Activated CD4-positive, alpha-beta T cell treated with anti-CD3 and anti-CD28 coated beads, Interleukin-2, amount 10 ng/mL, durations not matched to agents 7 days and 5 days (primary cell): ENCODE results near the gene TTC33. TPM values are rescaled to one million over a fixed set of nuclear protein-coding genes. Genes with fewer than 3 reads are reported as not detected.

ENCODE experiments used
- CTCF ChIA-PET: fragments of 350-600 bp; sonication (Branson Sonifier 250); formaldehyde crosslinking; loops from one replicate; lab custom pipeline; 2021; ENCODE audit warnings: antibody characterized with exemption; lab: Charles Lee
- POLR2A ChIA-PET: fragments of 350-600 bp; sonication (Branson Sonifier 250); formaldehyde crosslinking; loops from one replicate; lab custom pipeline; 2021; ENCODE audit warnings: antibody characterized with exemption; lab: Charles Lee
- DNase-seq: peaks from one replicate; pipeline ENCODE4 v3.0.0-alpha.2; 2020
- H3K27ac Mint-ChIP-seq: one replicate; pipeline ENCODE4 v1.8.0; 2021; ENCODE audit warnings: mild to moderate bottlenecking, moderate library complexity, mixed read lengths
- H3K27me3 Mint-ChIP-seq: one replicate; pipeline ENCODE4 v1.8.0; 2021; ENCODE audit warnings: mixed read lengths
- H3K36me3 Mint-ChIP-seq: one replicate; pipeline ENCODE4 v1.8.0; 2021; ENCODE audit warnings: low read depth, mixed read lengths
- H3K4me1 Mint-ChIP-seq: one replicate; pipeline ENCODE4 v1.8.0; 2021; ENCODE audit warnings: mixed read lengths
- H3K4me3 Mint-ChIP-seq: one replicate; pipeline ENCODE4 v1.8.0; 2021; ENCODE audit warnings: mild to moderate bottlenecking, moderate library complexity, mixed read lengths
- H3K9me3 Mint-ChIP-seq: one replicate; pipeline ENCODE4 v1.8.0; 2021; ENCODE audit warnings: mixed read lengths
- total RNA-seq, 2 experiments: library from RNA; stranded (reverse); gene quantifications; one replicate each; pipeline ENCODE4 v1.2.3, GENCODE V29; 2021

The TTC33 gene
- total RNA-seq, 2 experiments from 2014 or later = 16.2 to 16.8 TPM

DNA sequence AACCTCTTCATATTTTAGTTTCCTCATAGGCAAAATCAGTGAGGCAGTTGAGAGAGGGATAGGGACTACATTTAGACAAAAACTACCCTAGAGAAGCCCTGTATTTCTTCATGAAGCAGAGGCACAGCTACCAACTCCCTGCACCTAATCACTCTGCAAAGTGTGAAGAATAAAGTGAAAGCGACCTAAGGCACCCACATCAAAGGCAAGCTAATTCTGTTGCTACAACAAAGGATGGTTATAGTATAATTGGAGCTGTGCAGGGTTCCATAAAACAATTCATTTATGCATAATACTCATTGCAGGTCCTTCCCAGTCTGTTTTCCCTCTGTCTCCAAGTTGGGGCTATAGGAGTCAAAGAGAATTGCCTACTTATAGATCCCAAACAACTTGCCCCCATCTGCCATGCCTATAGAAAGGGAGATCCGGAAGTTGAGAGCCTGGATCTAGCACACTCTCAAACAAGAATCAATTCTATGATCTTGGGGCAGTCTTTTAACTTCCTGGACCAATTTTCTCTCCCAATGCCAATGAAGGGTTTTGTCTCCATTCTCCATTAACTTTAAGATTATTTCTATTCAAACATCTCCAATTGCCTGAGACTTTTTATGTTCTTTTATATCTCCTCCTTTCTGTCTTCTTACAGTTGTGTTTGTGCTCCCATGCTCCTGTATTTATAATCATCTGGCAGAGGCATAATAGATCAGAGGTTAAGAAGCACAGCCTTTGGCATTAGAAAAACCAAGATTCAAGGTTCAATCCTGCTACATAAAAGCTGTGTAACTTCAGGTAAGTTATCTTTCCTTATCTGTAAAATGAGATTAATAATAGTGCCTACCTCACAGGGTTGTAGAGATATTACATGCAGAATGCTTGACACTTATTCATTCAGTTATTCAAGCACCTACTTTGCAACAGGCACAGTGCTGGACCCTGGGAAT, 132.0 kb downstream of the TTC33 start:
- Mint-ChIP-seq H3K9me3 (peaks cover 15% of the 10 kb centered on the region), H3K27me3 (no peaks in the 10 kb centered on the region), H3K4me3 (no peak overlapping the region), H3K4me1 (peaks cover 29% of the 10 kb centered on the region), H3K36me3 (peaks cover 15% of the 10 kb centered on the region), H3K27ac (peak overlapping the region; percentile 60)
- DNase-seq = peak; percentile 68
- POLR2A ChIA-PET = no interaction called here
- CTCF ChIA-PET = no interaction called here

DNA sequence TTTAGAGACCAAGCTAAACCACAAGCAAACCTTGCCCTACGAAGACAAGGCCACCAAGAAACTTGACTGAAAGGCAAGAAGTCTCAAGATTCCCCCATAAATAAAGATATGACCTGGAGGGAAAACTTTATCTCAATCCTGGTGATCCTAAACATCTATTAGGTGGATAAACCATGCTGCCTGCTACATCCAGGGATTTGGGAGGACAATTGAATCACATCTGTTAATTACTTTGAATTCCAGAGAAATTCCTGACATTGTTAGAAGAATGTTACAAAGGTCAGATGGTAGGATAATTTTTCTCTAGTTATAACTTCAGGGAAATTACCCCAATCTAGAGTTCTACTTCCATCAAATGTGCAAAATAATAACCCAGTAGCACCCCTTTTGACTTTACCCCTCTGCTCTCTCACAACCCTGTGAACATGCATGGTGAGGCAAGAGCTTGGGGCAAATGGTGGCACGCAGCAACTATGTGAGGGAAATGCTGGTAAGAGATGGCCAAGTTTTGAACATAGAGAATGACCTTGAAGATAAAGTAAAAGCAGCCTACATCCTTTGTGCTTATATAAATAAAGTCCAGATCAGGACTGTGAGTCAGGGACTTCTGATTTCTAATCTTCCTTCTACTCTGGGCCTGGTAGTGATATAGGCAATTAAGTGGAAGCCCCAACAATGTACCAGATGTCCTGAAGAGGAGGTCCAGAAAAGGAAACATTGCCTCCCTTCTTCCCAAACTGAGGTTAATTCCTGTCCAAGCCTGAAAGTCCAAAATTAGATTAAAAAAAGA, 133.1 kb downstream of the TTC33 start:
- Mint-ChIP-seq H3K27ac (no peak overlapping the region), H3K4me3 (no peak overlapping the region), H3K27me3 (no peaks in the 10 kb centered on the region), H3K9me3 (peaks cover 14% of the 10 kb centered on the region), H3K4me1 (peaks cover 29% of the 10 kb centered on the region), H3K36me3 (peaks cover 15% of the 10 kb centered on the region)
- POLR2A ChIA-PET = no interaction called here
- CTCF ChIA-PET = interaction anchor here (0.8 kb wide), 1 partner anchor 15 kb away, joined by 3 read pairs; no protein-coding TSS in a partner anchor
- DNase-seq = no peak

DNA sequence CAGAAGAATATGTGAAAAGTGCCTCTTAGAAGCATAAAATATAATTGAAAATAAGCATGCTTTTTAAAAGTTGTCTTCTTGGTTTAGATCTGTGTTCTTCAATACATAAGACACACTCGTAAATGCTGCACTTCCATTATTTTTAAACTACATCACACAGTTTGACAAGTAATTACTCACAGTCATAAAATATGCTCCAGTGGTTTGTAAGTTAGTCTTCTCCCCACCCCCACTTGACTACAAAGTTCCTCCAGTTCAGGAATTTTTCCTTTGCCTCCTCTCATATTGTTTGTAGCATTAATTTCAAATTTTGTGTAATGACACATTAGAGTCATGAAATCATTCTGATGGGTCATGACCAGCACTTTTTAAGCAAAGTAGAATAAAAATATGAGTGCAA, 136.3 kb downstream of the TTC33 start:
- H3K27me3 Mint-ChIP-seq = no peaks in the 10 kb centered on the region
- H3K9me3 Mint-ChIP-seq = peaks cover 3% of the 10 kb centered on the region
- H3K36me3 Mint-ChIP-seq = peaks cover 7% of the 10 kb centered on the region
- peaks cover 36% of the 10 kb centered on the region for H3K4me1 Mint-ChIP-seq
- ChIA-PET POLR2A (no interaction called here), CTCF (interaction anchor here (1.4 kb wide), 1 partner anchor 8 kb away, joined by 4 read pairs; no protein-coding TSS in a partner anchor)
- DNase-seq = no peak
- H3K27ac Mint-ChIP-seq = no peak overlapping the region
- no peak overlapping the region for H3K4me3 Mint-ChIP-seq

DNA sequence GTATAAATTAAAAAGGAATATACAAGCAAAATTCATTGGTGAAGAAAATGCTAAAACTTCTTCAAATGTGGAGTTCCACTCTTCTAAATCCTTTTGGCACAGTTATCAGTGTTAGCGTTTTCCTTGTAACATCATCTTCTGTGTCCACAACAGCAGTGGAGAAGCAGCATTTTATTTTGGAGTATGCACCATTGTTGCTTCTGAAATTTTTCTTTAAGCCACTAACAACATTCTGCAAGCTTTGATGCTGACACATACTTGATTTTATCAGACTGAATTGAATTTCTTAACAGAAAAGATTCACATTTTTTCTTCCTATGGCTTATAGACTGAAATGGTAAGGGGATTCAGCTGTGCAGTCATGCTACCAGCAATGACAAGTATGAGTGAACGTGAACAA, 136.8 kb downstream of the TTC33 start:
- ChIA-PET POLR2A (no interaction called here), CTCF (interaction anchor here (1.4 kb wide), 1 partner anchor 9 kb away, joined by 4 read pairs; no protein-coding TSS in a partner anchor)
- DNase-seq = no peak
- no peaks in the 10 kb centered on the region for H3K27me3 Mint-ChIP-seq
- no peak overlapping the region for H3K27ac Mint-ChIP-seq
- peaks cover 31% of the 10 kb centered on the region for H3K4me1 Mint-ChIP-seq
- no peak overlapping the region for H3K4me3 Mint-ChIP-seq
- H3K9me3 Mint-ChIP-seq = peaks cover 2% of the 10 kb centered on the region
- H3K36me3 Mint-ChIP-seq = peaks cover 7% of the 10 kb centered on the region

DNA sequence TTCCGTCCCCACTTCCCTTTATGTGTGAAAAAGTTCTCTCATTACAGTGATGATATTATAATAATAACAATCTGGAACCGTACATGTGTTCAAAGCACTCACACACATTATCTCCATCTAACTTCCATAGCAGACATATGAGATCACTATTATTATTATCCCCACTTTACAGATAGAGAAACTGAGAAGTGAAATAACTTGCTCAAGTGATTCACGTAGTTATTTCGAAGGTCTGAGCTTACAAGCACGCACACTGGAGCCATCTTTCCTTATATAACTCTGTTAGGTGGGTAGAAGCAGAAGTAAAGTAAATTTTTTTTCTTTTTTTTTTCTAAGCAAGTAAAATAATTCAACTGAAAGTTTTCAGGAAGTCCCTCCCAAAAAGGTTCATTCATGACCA, 139.0 kb downstream of the TTC33 start:
- Mint-ChIP-seq H3K9me3 (no peaks in the 10 kb centered on the region), H3K4me1 (peaks cover 12% of the 10 kb centered on the region), H3K36me3 (peaks cover 7% of the 10 kb centered on the region), H3K27ac (no peak overlapping the region), H3K4me3 (no peak overlapping the region), H3K27me3 (no peaks in the 10 kb centered on the region)
- DNase-seq = no peak
- ChIA-PET CTCF (no interaction called here), POLR2A (interaction anchor here (0.7 kb wide), 1 partner anchor 132 kb away, joined by 7 read pairs; no protein-coding TSS in a partner anchor)

DNA sequence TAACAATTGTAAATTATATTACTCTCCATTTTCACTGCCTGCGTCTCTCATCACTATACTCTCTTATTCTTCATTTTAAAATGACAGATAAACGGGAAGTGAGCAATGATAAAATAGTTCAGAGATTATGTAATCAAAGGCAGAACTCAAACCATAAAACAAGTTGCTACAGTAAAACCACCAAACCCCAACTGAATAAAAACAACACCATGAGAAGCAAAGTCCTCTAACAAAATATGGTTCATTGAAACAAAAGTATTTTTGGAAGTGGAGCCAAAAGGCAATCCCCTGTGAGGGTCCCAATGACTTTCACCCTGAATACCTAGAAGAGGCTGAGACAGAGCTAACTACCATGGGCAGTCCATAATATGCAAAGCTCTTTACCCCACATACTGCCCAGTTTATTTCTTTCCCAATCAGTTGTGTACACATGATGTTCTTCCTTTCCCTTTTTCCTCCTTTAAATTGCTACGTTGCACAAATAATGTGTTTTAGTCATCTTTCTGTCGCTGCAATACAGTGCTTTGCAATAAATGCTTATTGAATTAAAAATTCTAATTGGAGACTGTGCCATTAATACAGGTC, 140.1 kb downstream of the TTC33 start:
- DNase-seq = no peak
- Mint-ChIP-seq H3K36me3 (peaks cover 9% of the 10 kb centered on the region), H3K4me3 (no peak overlapping the region), H3K27ac (no peak overlapping the region), H3K27me3 (no peaks in the 10 kb centered on the region), H3K9me3 (peaks cover 2% of the 10 kb centered on the region), H3K4me1 (peaks cover 11% of the 10 kb centered on the region)
- POLR2A ChIA-PET = no interaction called here
- CTCF ChIA-PET = interaction anchor here (1.2 to 2.1 kb wide), 2 partner anchors 31 to 366 kb away, joined by 3 to 4 read pairs; no protein-coding TSS in a partner anchor

DNA sequence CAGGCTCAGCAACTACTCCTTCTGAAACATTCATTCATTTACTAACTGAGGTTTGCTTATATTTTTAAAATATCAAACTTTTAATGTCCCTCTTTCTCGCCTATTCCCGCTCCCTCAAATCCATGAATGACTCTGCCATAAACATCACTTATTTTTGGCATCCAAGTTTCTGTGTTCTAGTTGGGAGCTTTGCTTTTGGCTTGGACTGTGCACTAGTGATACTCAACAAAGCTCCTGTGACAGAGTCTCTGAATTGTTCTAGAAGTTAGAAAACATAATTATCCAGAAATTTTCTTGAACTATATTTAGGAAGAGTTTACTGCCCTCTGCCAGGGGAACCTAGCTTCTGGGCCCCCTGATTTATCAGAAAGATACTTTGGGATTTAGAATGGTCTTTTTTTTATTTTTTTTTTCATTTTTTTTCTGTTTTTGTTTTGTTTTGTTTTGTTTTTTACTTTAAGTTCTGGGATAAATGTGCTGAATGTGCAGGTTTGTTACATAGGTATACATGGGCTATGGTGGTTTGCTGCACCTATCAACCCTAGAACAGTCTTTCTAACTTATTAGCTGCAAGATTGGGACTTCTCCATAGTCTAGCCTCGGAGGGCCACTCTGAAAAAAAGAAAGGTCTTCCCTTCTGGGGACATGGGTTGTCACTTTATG, 140.7 kb downstream of the TTC33 start:
- Mint-ChIP-seq H3K9me3 (peaks cover 2% of the 10 kb centered on the region), H3K27ac (no peak overlapping the region), H3K27me3 (no peaks in the 10 kb centered on the region), H3K4me3 (no peak overlapping the region), H3K4me1 (peaks cover 11% of the 10 kb centered on the region), H3K36me3 (peaks cover 6% of the 10 kb centered on the region)
- CTCF ChIA-PET = interaction anchor here (0.6 to 2.1 kb wide), 3 partner anchors 31 to 530 kb away, joined by 3 to 4 read pairs (median 4); no protein-coding TSS in a partner anchor
- no peak for DNase-seq
- POLR2A ChIA-PET = no interaction called here

DNA sequence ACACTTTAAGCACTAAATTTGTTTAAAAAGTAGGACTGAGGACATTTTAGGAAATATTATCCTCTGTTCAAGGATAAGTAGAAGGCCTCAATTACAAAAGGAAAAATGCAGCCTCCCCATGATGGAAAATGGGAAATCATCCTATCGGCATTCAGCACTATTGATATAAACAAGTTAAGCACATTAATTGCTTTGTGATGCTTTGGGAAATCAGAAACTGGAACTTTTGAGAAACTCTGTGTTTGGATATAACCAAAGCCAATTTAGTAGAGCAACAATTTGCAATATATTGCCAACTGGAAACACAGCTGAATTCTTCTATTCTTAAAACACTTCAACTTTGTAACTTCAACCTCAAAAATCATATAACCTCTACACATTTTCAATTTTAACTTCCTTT, 141.3 kb downstream of the TTC33 start:
- no peak for DNase-seq
- POLR2A ChIA-PET = no interaction called here

DNA sequence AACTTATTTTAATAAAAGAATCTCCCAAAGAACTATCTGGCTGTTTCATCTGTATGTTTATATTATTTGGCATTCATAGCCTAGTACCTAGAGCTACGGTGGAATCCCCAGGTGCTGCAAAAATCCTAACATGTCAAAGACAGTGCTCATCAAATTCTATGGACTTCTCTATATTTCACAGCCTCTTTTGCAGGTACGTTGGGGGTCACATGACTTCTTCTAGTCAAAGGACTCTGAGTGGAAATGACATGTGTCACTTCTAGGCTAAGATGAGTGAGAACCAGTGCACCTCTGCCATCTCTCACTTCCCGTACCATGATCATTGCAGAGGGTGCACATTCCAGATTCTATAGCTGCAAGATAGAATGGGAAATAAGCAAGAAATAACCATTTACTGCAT, 148.6 kb downstream of the TTC33 start:
- Mint-ChIP-seq H3K27ac (no peak overlapping the region), H3K4me3 (no peak overlapping the region), H3K9me3 (peaks cover 2% of the 10 kb centered on the region), H3K36me3 (peaks cover 6% of the 10 kb centered on the region), H3K4me1 (peaks cover 16% of the 10 kb centered on the region), H3K27me3 (no peaks in the 10 kb centered on the region)
- no peak for DNase-seq
- ChIA-PET POLR2A (no interaction called here), CTCF (interaction anchor here (0.7 kb wide), 1 partner anchor 15 kb away, joined by 3 read pairs; no protein-coding TSS in a partner anchor)

More for the DNA sequence above, 141.3 kb downstream of the TTC33 start:
- H3K4me3 Mint-ChIP-seq = no peak overlapping the region
- H3K9me3 Mint-ChIP-seq = peaks cover 2% of the 10 kb centered on the region
- H3K27ac Mint-ChIP-seq = no peak overlapping the region
- H3K36me3 Mint-ChIP-seq = peaks cover 6% of the 10 kb centered on the region
- no peaks in the 10 kb centered on the region for H3K27me3 Mint-ChIP-seq
- peaks cover 11% of the 10 kb centered on the region for H3K4me1 Mint-ChIP-seq
- CTCF ChIA-PET = interaction anchor here (0.6 to 2.1 kb wide), 3 partner anchors 28 to 529 kb away, joined by 4 to 5 read pairs (median 4); no protein-coding TSS in a partner anchor

DNA sequence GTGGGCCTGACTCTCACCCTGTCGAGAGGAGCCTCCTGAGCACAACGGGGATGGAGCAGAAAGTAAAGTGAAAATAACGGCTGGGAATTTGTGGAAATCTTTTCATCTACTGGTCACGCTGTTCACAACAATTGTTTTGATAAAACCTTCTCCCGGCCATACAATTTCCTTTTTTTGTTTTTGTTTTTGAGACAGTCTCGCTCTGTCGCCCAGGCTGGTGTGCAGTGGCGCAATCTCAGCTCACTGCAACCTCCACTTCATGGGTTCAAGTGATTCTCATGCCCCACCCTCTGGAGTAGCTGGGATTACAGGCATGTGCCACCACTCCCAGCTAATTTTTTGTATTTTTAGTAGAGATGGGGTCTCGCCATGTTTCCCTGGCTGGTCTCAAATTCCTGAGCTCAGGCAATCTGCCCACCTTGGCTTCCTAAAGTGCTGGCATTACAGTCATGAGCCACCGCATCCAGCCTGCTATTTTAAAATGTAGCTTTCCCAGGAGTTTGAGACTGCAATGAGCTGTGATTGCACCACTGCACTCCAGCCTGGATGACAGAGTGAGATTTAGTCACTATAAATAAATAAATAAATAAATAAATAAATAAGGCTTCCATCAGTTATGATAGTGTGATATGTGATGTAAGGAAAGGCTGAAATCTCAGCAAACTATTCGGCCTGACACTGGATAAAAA, 149.5 kb downstream of the TTC33 start:
- ChIA-PET POLR2A (no interaction called here), CTCF (no interaction called here)
- H3K4me3 Mint-ChIP-seq = no peak overlapping the region
- peaks cover 2% of the 10 kb centered on the region for H3K9me3 Mint-ChIP-seq
- DNase-seq = no peak
- H3K27me3 Mint-ChIP-seq = no peaks in the 10 kb centered on the region
- H3K27ac Mint-ChIP-seq = peak overlapping the region; percentile 90
- H3K36me3 Mint-ChIP-seq = peaks cover 6% of the 10 kb centered on the region
- H3K4me1 Mint-ChIP-seq = peaks cover 25% of the 10 kb centered on the region

DNA sequence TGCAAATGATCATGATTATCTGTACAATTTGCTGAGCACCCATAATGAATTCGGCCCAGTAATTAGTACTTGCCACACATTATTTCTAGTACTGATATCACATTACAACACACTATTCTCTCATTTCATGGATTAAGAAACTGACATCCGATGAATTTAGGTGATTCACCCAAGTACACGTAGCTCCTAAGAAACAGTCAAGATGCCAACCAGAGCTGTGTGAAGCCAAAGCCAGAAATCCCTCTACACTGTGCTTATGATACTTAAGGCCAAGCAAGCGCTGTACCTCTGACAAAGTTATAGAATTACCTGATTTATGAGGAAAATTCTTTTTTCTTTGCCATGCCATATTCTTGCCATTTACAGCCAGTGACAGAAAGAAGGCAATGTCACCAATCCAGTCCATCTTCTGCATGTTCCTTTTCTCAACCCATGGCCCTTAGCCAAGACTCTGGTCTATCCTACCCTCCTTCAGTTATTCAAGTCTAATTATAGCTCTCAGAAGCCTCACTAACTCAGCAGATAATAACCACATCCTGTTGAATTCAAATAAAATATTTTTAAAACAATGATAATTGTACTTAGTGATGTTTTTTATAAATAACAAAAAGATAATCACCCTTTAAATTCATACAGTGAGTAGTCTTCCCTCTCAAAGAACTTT, 150.3 kb downstream of the TTC33 start:
- Mint-ChIP-seq H3K4me1 (peaks cover 31% of the 10 kb centered on the region), H3K27me3 (no peaks in the 10 kb centered on the region), H3K27ac (peak overlapping the region; percentile 90), H3K4me3 (no peak overlapping the region), H3K9me3 (no peaks in the 10 kb centered on the region), H3K36me3 (peaks cover 3% of the 10 kb centered on the region)
- DNase-seq = no peak
- ChIA-PET CTCF (no interaction called here), POLR2A (interaction anchor here (0.6 kb wide), 1 partner anchor 84 kb away, joined by 3 read pairs; no protein-coding TSS in a partner anchor)
